ENCODE measurements around the gene MED8. TPM values are rescaled to one million over a fixed set of nuclear protein-coding genes. Genes with fewer than 3 reads are reported as not detected.

MED8 gene
- total RNA-seq, 1 experiment from 2014 or later, result 36.0 TPM

DNA sequence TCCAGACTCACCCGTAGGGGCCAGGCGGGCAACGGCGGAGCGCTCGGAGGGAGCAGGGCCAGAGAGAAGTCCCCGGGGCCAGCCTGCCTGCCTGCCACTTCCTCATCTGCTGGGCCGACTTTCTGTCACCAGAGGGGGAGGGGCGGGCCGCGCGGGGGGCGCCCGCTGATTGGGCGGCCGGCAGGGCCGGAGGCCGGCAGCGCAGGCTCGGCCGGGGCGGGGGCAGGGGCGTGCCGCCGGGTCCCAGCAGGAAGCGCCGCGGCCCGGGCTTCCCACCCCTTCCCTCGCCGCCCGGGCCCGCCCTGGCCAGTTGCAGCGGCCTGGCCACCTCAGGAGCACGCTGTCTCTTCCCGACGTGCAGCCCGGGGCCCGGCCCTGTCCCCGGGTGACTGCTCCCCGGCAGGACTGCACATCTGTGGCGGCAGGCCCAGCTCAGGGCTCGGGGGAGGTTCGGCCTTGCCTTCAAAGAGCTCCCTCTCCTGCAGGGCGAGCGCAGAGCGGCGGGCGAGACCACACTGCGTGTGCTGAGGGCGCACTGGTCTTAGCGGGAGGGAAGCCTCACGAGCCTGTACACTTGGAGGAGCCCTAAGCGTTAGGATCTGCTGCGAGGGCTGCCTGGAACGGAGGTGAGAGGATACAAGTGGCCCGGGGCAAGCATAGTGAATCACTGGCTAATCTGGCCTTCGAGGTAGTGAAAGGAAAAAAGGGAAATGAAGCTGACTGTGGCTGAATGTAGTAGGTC, 21.5 kb downstream of the MED8 start, which contains the start of gene ELOVL1:
TSS of gene ELOVL1 (minus strand) at position 108 of the 742 bp plus-strand sequence. CDS start 2,402 bp downstream, outside the sequence.
- peaks cover 26 to 83% of the 10 kb centered on the region in 2 experiments for H3K4me1 ChIP-seq (ENCODE audit: control insufficient read depth in 1 of 2, insufficient read depth in 2 of 2, low read length in 2 of 2)
- CTCF ChIA-PET, result interaction anchor here (0.9 kb wide), 1 partner anchor 141 kb away, joined by 3 read pairs; no protein-coding TSS in a partner anchor
- no TSS peak for BruUV-seq (replicated peaks)
- no peaks in the 10 kb centered on the region for H3K9me3 ChIP-seq (ENCODE audit: control insufficient read depth in 1 of 2, insufficient read depth in 1 of 2, low read depth in 1 of 2, low read length in 2 of 2)
- H3K9ac ChIP-seq (ENCODE audit: low read length), result peak within 1 kb of the TSS; percentile 98
- POLR2A ChIA-PET, result interaction anchor here (0.6 to 2.5 kb wide), 10 partner anchors 9 to 283 kb away, joined by 3 to 26 read pairs (median 5); partner anchors contain the start of genes C1orf210 and CDC20
- peak within 1 kb of the TSS; percentile 98 for H3K27ac ChIP-seq (ENCODE audit: low read depth, low read length)
- peaks cover 10 to 12% of the 10 kb centered on the region in 2 experiments; a peak in 2 of 4 replicates for H3K36me3 ChIP-seq (ENCODE audit: control insufficient read depth in 1 of 2, insufficient read depth in 2 of 2, low read length in 2 of 2)
- no peaks in the 10 kb centered on the region for H3K27me3 ChIP-seq (ENCODE audit: insufficient read depth, low read length)
- no peak within 1 kb of the TSS for H2AFZ ChIP-seq (ENCODE audit: low read depth, low read length, poor library complexity, severe bottlenecking)
- peak within 1 kb of the TSS; percentile 75 to 98 for H3K4me3 ChIP-seq (replicated peaks in 1 of 2; ENCODE audit: low read depth in 1 of 2, low read length in 2 of 2)
- RAD21 ChIA-PET (ENCODE audit: low non-redundant PET in 1 of 2, low total read pairs in 2 of 2, uncharacterized antibody in 2 of 2, unreplicated experiment in 2 of 2), result interaction anchor here in 1 of 2 experiments (0.6 to 1.2 kb wide), 2 partner anchors 24 to 46 kb away, joined by 3 to 5 read pairs; no protein-coding TSS in a partner anchor
- H3K9me2 ChIP-seq (ENCODE audit: insufficient read depth), result no peaks in the 10 kb centered on the region
- H3K4me2 ChIP-seq (ENCODE audit: low read length), result peak within 1 kb of the TSS; percentile 94
- intact Hi-C loops (cut with micrococcal nuclease), result no loop called here
- TF ChIP-seq SP1 (IDR thresholded peaks at IDR 0.05; ENCODE audit: low read depth) (no peak), POLR2A (IDR thresholded peaks at IDR 0.05; ENCODE audit: borderline replicate concordance, extremely low read depth, insufficient read depth, insufficient read length) (peak; percentile 92), ZFX (IDR thresholded peaks at IDR 0.05) (peak; percentile 91), ELF1 (IDR thresholded peaks at IDR 0.05; ENCODE audit: borderline replicate concordance, low read depth) (no peak), TCF7L2 (IDR thresholded peaks at IDR 0.05; ENCODE audit: borderline replicate concordance, extremely low read depth, insufficient read depth, insufficient read length) (peak; percentile 33), POLR2AphosphoS5 (IDR thresholded peaks at IDR 0.05; ENCODE audit: low read depth, low read length) (peak; percentile 96), CBX3 (IDR thresholded peaks at IDR 0.05; ENCODE audit: low read depth) (no peak)
- TF ChIP-seq, protein P1, sequence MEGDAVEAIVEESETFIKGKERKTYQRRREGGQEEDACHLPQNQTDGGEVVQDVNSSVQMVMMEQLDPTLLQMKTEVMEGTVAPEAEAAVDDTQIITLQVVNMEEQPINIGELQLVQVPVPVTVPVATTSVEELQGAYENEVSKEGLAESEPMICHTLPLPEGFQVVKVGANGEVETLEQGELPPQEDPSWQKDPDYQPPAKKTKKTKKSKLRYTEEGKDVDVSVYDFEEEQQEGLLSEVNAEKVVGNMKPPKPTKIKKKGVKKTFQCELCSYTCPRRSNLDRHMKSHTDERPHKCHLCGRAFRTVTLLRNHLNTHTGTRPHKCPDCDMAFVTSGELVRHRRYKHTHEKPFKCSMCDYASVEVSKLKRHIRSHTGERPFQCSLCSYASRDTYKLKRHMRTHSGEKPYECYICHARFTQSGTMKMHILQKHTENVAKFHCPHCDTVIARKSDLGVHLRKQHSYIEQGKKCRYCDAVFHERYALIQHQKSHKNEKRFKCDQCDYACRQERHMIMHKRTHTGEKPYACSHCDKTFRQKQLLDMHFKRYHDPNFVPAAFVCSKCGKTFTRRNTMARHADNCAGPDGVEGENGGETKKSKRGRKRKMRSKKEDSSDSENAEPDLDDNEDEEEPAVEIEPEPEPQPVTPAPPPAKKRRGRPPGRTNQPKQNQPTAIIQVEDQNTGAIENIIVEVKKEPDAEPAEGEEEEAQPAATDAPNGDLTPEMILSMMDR (IDR thresholded peaks at IDR 0.05 in 2 of 3, conservative IDR thresholded peaks at IDR 0.05 in 1 of 3; ENCODE audit: borderline replicate concordance in 1 of 3, insufficient read depth in 1 of 3, low read depth in 2 of 3, low read length in 2 of 3), result 0 out of 6 replicates have a peak, but pooled peaks of 1 of the 3 experiments have one; percentile 10
- TF ChIP-seq, protein P2, sequence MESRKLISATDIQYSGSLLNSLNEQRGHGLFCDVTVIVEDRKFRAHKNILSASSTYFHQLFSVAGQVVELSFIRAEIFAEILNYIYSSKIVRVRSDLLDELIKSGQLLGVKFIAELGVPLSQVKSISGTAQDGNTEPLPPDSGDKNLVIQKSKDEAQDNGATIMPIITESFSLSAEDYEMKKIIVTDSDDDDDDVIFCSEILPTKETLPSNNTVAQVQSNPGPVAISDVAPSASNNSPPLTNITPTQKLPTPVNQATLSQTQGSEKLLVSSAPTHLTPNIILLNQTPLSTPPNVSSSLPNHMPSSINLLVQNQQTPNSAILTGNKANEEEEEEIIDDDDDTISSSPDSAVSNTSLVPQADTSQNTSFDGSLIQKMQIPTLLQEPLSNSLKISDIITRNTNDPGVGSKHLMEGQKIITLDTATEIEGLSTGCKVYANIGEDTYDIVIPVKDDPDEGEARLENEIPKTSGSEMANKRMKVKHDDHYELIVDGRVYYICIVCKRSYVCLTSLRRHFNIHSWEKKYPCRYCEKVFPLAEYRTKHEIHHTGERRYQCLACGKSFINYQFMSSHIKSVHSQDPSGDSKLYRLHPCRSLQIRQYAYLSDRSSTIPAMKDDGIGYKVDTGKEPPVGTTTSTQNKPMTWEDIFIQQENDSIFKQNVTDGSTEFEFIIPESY (IDR thresholded peaks at IDR 0.05; ENCODE audit: extremely low read depth, insufficient replicate concordance, low read length), result peak; percentile 46
- H3K79me2 ChIP-seq (ENCODE audit: insufficient read depth, low read length), result peaks cover 50% of the 10 kb centered on the region
- no peaks in the 10 kb centered on the region for H4K20me1 ChIP-seq (ENCODE audit: insufficient read depth)
- DNase-seq (ENCODE audit: low read depth, low spot score) (peak; percentile 61), ATAC-seq (peak; percentile 73)

All from HCT116 (cell line).